PC-9 (cell line): ENCODE data around the gene SPPL2A. TPM values are rescaled to one million over a fixed set of nuclear protein-coding genes. Genes with fewer than 3 reads are reported as not detected.

Experiments
- BruUV-seq: library from RNA; stranded (reverse); fragments of 400-500 nt; replicated peaks from 2 replicates; lab custom pipeline; 2021; lab: Mats Ljungman, UMichigan
- CTCF ChIA-PET: fragments of 300-600 bp; sonication (Branson Sonifier 250); formaldehyde crosslinking; loops from one replicate; lab custom pipeline; 2022; ENCODE audit warnings: antibody characterized with exemption; lab: Charles Lee
- POLR2A ChIA-PET: fragments of 300-600 bp; sonication (Branson Sonifier 250); formaldehyde crosslinking; loops from one replicate; lab custom pipeline; 2022; ENCODE audit warnings: antibody characterized with exemption; ENCODE audit not compliant: unreplicated experiment; lab: Charles Lee
- DNase-seq, 2 experiments: peaks; one replicate each; pipeline versions ENCODE4 v3.0.0 to v3.0.0-alpha.2; 2015 to 2022; ENCODE audit warnings: mixed read lengths in 1 of 2
- H2AFZ ChIP-seq: fragments of 200-600 bp; sonication (generic); 2 replicates; pipeline ENCODE4 v1.8.1; 2017; ENCODE audit warnings: antibody characterized with exemption
- H3F3A ChIP-seq: fragments of 200-600 bp; sonication (generic); 2 replicates; pipeline ENCODE4 v1.8.1; 2017; ENCODE audit warnings: antibody characterized with exemption, mild to moderate bottlenecking, low read depth; ENCODE audit not compliant: insufficient read depth
- H3K27ac ChIP-seq: fragments of 200-600 bp; sonication (generic); 2 replicates; pipeline ENCODE4 v1.6.1; 2016; ENCODE audit warnings: mixed run types
- H3K27me3 ChIP-seq: fragments of 200-600 bp; sonication (generic); 2 replicates; pipeline ENCODE4 v1.6.1; 2016; ENCODE audit warnings: low read depth, mixed run types; ENCODE audit not compliant: insufficient read depth
- H3K36me3 ChIP-seq: fragments of 200-600 bp; sonication (generic); 2 replicates; pipeline ENCODE4 v1.6.1; 2016; ENCODE audit warnings: low read depth, mixed run types
- H3K4me1 ChIP-seq: fragments of 200-600 bp; sonication (generic); replicated peaks from 2 replicates; pipeline ENCODE4 v1.6.1; 2016; ENCODE audit warnings: mixed run types; ENCODE audit not compliant: insufficient read depth
- H3K4me2 ChIP-seq: fragments of 200-600 bp; sonication (generic); 2 replicates; pipeline ENCODE4 v1.6.1; 2017; ENCODE audit warnings: mixed run types
- H3K4me3 ChIP-seq: fragments of 200-600 bp; sonication (generic); 2 replicates; pipeline ENCODE4 v1.6.1; 2016; ENCODE audit warnings: mixed run types
- H3K79me2 ChIP-seq: fragments of 200-600 bp; sonication (generic); 2 replicates; pipeline ENCODE4 v1.6.1; 2017; ENCODE audit warnings: low read depth, mixed run types
- H3K9me2 ChIP-seq: fragments of 200-600 bp; sonication (generic); 2 replicates; pipeline ENCODE4 v1.8.1; 2017; ENCODE audit warnings: mild to moderate bottlenecking; ENCODE audit not compliant: insufficient read depth
- H3K9me3 ChIP-seq: fragments of 200-600 bp; sonication (generic); 2 replicates; pipeline ENCODE4 v1.8.1; 2016; ENCODE audit warnings: low read depth; ENCODE audit not compliant: insufficient read depth
- H4K20me1 ChIP-seq: fragments of 200-600 bp; sonication (generic); 2 replicates; pipeline ENCODE4 v1.8.1; 2017; ENCODE audit not compliant: insufficient read depth
- CTCF ChIP-seq: fragments of 200-600 bp; sonication (generic); conservative IDR thresholded peaks from 2 replicates; pipeline ENCODE4 v1.6.1; 2017; ENCODE audit warnings: mixed run types, antibody characterized with exemption, mild to moderate bottlenecking, moderate library complexity
- EZH2 ChIP-seq: fragments of 200-600 bp; sonication (generic); IDR thresholded peaks from 2 replicates; pipeline ENCODE4 v1.8.0; 2017; ENCODE audit warnings: antibody characterized with exemption, low read depth
- intact Hi-C: fragments of 100-400 bp; cut with micrococcal nuclease; formaldehyde crosslinking; loops from one replicate; pipeline ENCODE4 v1.10.0; 2022; ENCODE audit not compliant: unreplicated experiment
- total RNA-seq: library from RNA; stranded (reverse); gene quantifications from 2 replicates; pipeline ENCODE4 v1.2.3, GENCODE V29; 2021

SPPL2A gene
- total RNA-seq, 1 experiment from 2014 or later, result 70.6 TPM

DNA sequence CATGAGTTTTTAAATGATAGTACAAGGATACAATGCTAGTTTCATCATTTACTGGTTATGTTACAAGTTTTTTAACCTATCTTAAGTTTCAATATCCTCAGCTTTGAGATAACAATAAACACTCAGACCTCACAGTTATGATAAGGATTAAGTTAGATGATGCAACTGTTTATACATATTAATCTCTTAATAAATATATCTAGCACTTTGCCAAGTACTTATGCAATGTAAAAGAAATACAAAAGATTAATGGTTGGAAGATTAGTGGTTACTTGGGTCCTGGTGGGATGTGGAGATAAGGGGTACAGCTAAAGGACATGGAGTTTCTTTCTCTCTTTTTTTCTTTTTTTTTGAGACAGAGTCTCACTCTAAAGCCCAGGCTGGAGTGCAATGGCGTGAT is 12.0 kb downstream of the SPPL2A start:
- ChIA-PET POLR2A (no interaction called here), CTCF (interaction anchor here (0.6 kb wide), 1 partner anchor 101 kb away, joined by 3 read pairs; no protein-coding TSS in a partner anchor)
- no peaks in the 10 kb centered on the region for H3K9me3 ChIP-seq
- TF ChIP-seq EZH2 (no peak), CTCF (no peak)
- H3K4me1 ChIP-seq, result no peaks in the 10 kb centered on the region
- no peak overlapping the region for H3K4me3 ChIP-seq
- no peak overlapping the region for H3K4me2 ChIP-seq
- BruUV-seq, result no TSS peak
- H4K20me1 ChIP-seq, result no peaks in the 10 kb centered on the region
- no peaks in the 10 kb centered on the region for H3K27me3 ChIP-seq
- intact Hi-C loops, result no loop called here
- no peaks in the 10 kb centered on the region for H3K79me2 ChIP-seq
- no peak overlapping the region for H2AFZ ChIP-seq
- no peaks in the 10 kb centered on the region for H3K36me3 ChIP-seq
- no peak overlapping the region for H3K27ac ChIP-seq
- H3F3A ChIP-seq, result no peaks in the 10 kb centered on the region
- no peaks in the 10 kb centered on the region for H3K9me2 ChIP-seq
- DNase-seq, result no peak

DNA sequence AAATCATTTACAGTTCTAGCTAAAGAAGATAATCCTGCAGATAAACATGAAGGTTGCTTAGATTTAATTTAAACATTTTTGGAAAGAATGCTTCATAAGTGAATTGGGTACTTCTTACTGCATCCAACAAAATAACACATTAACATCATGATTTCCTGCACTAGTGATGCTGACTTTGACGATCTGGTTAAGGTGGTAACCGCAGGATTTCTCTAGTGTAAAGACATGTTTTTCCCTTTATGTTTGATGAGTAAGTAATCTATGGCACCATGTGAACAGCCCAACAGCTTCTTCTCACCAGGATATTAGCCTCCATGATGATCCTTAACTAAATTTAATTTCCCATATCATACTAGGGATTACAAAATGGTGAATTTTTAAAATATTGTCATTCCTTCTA is 14.1 kb downstream of the SPPL2A start:
- no peaks in the 10 kb centered on the region; the same call in 1 of the 2 replicates for H3K4me1 ChIP-seq
- no peak overlapping the region for H3K27ac ChIP-seq
- intact Hi-C loops, result no loop called here
- DNase-seq, result no peak
- H4K20me1 ChIP-seq, result no peaks in the 10 kb centered on the region
- H3K9me3 ChIP-seq, result no peaks in the 10 kb centered on the region
- H3K27me3 ChIP-seq, result no peaks in the 10 kb centered on the region
- CTCF ChIA-PET, result no interaction called here
- no peaks in the 10 kb centered on the region for H3K79me2 ChIP-seq
- TF ChIP-seq EZH2, result no peak
- TF ChIP-seq CTCF, result no peak
- no peak overlapping the region for H3K4me2 ChIP-seq
- no peaks in the 10 kb centered on the region for H3K36me3 ChIP-seq
- H2AFZ ChIP-seq, result no peak overlapping the region
- H3F3A ChIP-seq, result no peaks in the 10 kb centered on the region
- no peak overlapping the region for H3K4me3 ChIP-seq
- H3K9me2 ChIP-seq, result no peaks in the 10 kb centered on the region
- POLR2A ChIA-PET, result no interaction called here
- no TSS peak for BruUV-seq

DNA sequence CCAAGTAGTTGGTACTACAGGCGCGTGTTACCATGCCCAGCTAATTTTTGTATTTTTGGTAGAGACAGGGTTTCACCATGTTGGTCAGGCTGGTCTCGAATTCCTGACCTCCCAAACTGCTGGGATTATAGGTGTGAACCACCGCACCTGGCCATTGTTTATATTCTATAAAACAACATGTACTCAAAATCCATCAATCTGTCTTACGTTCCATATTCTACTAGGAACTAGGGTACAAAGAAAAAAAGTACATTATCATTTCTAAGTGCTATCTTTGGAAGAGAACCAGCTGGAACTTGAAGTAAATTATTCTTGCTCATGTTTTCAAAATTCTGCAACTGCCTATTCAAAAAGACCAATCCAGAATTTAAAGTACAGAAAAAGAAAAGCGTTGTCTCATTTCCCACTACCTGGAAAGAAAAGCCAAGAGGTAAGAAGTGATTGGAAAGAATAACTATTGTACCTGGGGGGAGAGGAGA is 15.2 kb downstream of the SPPL2A start:
- Histone ChIP-seq H4K20me1 (no peaks in the 10 kb centered on the region), H3K79me2 (no peaks in the 10 kb centered on the region)

More for the DNA sequence above, 15.2 kb downstream of the SPPL2A start:
- no TSS peak for BruUV-seq
- TF ChIP-seq CTCF (no peak), EZH2 (no peak)
- no peaks in the 10 kb centered on the region for H3K9me2 ChIP-seq
- no peaks in the 10 kb centered on the region for H3K9me3 ChIP-seq
- no peak overlapping the region for H3K4me3 ChIP-seq
- no peaks in the 10 kb centered on the region for H3F3A ChIP-seq
- no peaks in the 10 kb centered on the region; the same call in 1 of the 2 replicates for H3K4me1 ChIP-seq
- DNase-seq, result no peak
- intact Hi-C loops, result no loop called here
- POLR2A ChIA-PET, result interaction anchor here (0.6 kb wide), 1 partner anchor 76 kb away, joined by 3 read pairs; no protein-coding TSS in a partner anchor
- H3K27me3 ChIP-seq, result no peaks in the 10 kb centered on the region
- H3K27ac ChIP-seq, result no peak overlapping the region
- H3K4me2 ChIP-seq, result no peak overlapping the region
- H2AFZ ChIP-seq, result no peak overlapping the region
- no peaks in the 10 kb centered on the region for H3K36me3 ChIP-seq
- CTCF ChIA-PET, result no interaction called here
